GM12892 (cell line): Measurements from ENCODE around the gene TTLL5.

Experiments used
- DNase-seq: peaks from one replicate; pipeline ENCODE4 v3.0.0; 2011; ENCODE audit not compliant: insufficient read length
- FAIRE-seq: peaks from 2 replicates; lab custom pipeline; 2011; peaks lifted over from hg19 to GRCh38; lab: Jason Lieb, UNC
- POLR2A ChIP-seq: IDR thresholded peaks from 2 replicates; pipeline ENCODE4 v1.6.1; 2011; ENCODE audit warnings: low read depth, low read length, control low read depth
- POLR2AphosphoS5 ChIP-seq: IDR thresholded peaks from 2 replicates; pipeline ENCODE4 v1.6.1; 2011; ENCODE audit warnings: low read depth, low read length, control low read depth
- TAF1 ChIP-seq: IDR thresholded peaks from 2 replicates; pipeline ENCODE4 v1.6.1; 2011; ENCODE audit warnings: low read depth, mild to moderate bottlenecking, control low read depth, low read length, borderline replicate concordance

TTLL5 gene

GRCh38 chr14:75752907-75753594 is 92.0 kb downstream of the TTLL5 start:
- DNase-seq (no peak), FAIRE-seq (no peak)
- TF ChIP-seq POLR2AphosphoS5 (no peak), POLR2A (no peak), TAF1 (no peak)

GRCh38 chr14:75753696-75754095 is 92.7 kb downstream of the TTLL5 start:
- TF ChIP-seq POLR2A = no peak
- TF ChIP-seq TAF1 = no peak
- TF ChIP-seq POLR2AphosphoS5 = no peak
- DNase-seq = no peak
- no peak for FAIRE-seq

GRCh38 chr14:75757644-75758402 is 96.8 kb downstream of the TTLL5 start:
- TF ChIP-seq TAF1 (no peak), POLR2AphosphoS5 (no peak), POLR2A (no peak)
- DNase-seq (no peak), FAIRE-seq (peak; percentile 91)

- FAIRE-seq (no peak), DNase-seq (no peak)
- TF ChIP-seq POLR2A (no peak), POLR2AphosphoS5 (no peak), TAF1 (no peak)
Measured at GRCh38 chr14:75764020-75764419, 103.0 kb downstream of the TTLL5 start.

GRCh38 chr14:75769047-75769685 is 108.1 kb downstream of the TTLL5 start:
- no peak for TF ChIP-seq POLR2A
- TF ChIP-seq TAF1 = no peak
- TF ChIP-seq POLR2AphosphoS5 = no peak
- DNase-seq = no peak
- no peak for FAIRE-seq

GRCh38 chr14:75770635-75771034 is 109.6 kb downstream of the TTLL5 start:
- DNase-seq = no peak
- no peak for FAIRE-seq
- TF ChIP-seq POLR2A = no peak
- TF ChIP-seq TAF1 = no peak
- no peak for TF ChIP-seq POLR2AphosphoS5

GRCh38 chr14:75771595-75771994 is 110.5 kb downstream of the TTLL5 start:
- no peak for FAIRE-seq
- no peak for TF ChIP-seq POLR2AphosphoS5
- TF ChIP-seq TAF1 = no peak
- TF ChIP-seq POLR2A = no peak
- DNase-seq = no peak

GRCh38 chr14:75773046-75773445 is 112.0 kb downstream of the TTLL5 start:
- DNase-seq (no peak), FAIRE-seq (no peak)
- TF ChIP-seq POLR2A (no peak), POLR2AphosphoS5 (no peak), TAF1 (no peak)

GRCh38 chr14:75781096-75781495 is 120.0 kb downstream of the TTLL5 start:
- no peak for DNase-seq
- FAIRE-seq = no peak
- TF ChIP-seq TAF1 (no peak), POLR2A (no peak)

- no peak for DNase-seq
- TF ChIP-seq POLR2AphosphoS5 (no peak), TAF1 (no peak), POLR2A (no peak)
- FAIRE-seq = no peak
Measured at GRCh38 chr14:75783184-75783583, 122.1 kb downstream of the TTLL5 start.

- no peak for TF ChIP-seq POLR2A
- TF ChIP-seq TAF1 = no peak
- no peak for TF ChIP-seq POLR2AphosphoS5
- FAIRE-seq = no peak
- no peak for DNase-seq
Measured at GRCh38 chr14:75783602-75784313, 122.7 kb downstream of the TTLL5 start.

- no peak for TF ChIP-seq TAF1
- DNase-seq (no peak), FAIRE-seq (no peak)
Measured at GRCh38 chr14:75784314-75784686, 123.3 kb downstream of the TTLL5 start.
